Measurements from ENCODE around the gene RABIF.

The RABIF gene

GRCh38 chr1:202858331-202858730 is 30.6 kb downstream of the RABIF start:
- no peaks in the 10 kb centered on the region for H3K36me3 Mint-ChIP-seq (ENCODE audit: low read depth)
- H3K4me1 Mint-ChIP-seq (ENCODE audit: low read depth) = peaks cover 14% of the 10 kb centered on the region
- no peaks in the 10 kb centered on the region for H3K9me3 Mint-ChIP-seq
- peaks cover 37% of the 10 kb centered on the region for H3K27me3 Mint-ChIP-seq (ENCODE audit: low read depth)
- no peak overlapping the region for H3K4me3 Mint-ChIP-seq
- H3K27ac Mint-ChIP-seq = no peak overlapping the region

GRCh38 chr1:202857136-202857610 is 31.8 kb downstream of the RABIF start:
- Mint-ChIP-seq H3K9me3 (no peaks in the 10 kb centered on the region), H3K36me3 (ENCODE audit: low read depth) (no peaks in the 10 kb centered on the region), H3K4me3 (no peak overlapping the region), H3K27ac (no peak overlapping the region), H3K4me1 (ENCODE audit: low read depth) (peaks cover 19% of the 10 kb centered on the region), H3K27me3 (ENCODE audit: low read depth) (peaks cover 26% of the 10 kb centered on the region)

- no peak overlapping the region for H3K4me3 Mint-ChIP-seq
- H3K27me3 Mint-ChIP-seq (ENCODE audit: low read depth) = peaks cover 16% of the 10 kb centered on the region
- peaks cover 16% of the 10 kb centered on the region for H3K4me1 Mint-ChIP-seq (ENCODE audit: low read depth)
- no peaks in the 10 kb centered on the region for H3K36me3 Mint-ChIP-seq (ENCODE audit: low read depth)
- no peak overlapping the region for H3K27ac Mint-ChIP-seq
- no peaks in the 10 kb centered on the region for H3K9me3 Mint-ChIP-seq
Measured at GRCh38 chr1:202856014-202856413, 32.9 kb downstream of the RABIF start.

GRCh38 chr1:202854787-202855186 is 34.2 kb downstream of the RABIF start:
- no peaks in the 10 kb centered on the region for H3K36me3 Mint-ChIP-seq (ENCODE audit: low read depth)
- no peaks in the 10 kb centered on the region for H3K9me3 Mint-ChIP-seq
- H3K4me1 Mint-ChIP-seq (ENCODE audit: low read depth) = peaks cover 19% of the 10 kb centered on the region
- H3K4me3 Mint-ChIP-seq = no peak overlapping the region
- H3K27me3 Mint-ChIP-seq (ENCODE audit: low read depth) = peaks cover 5% of the 10 kb centered on the region
- no peak overlapping the region for H3K27ac Mint-ChIP-seq

- Mint-ChIP-seq H3K36me3 (ENCODE audit: low read depth) (no peaks in the 10 kb centered on the region), H3K4me3 (no peak overlapping the region), H3K27me3 (ENCODE audit: low read depth) (no peaks in the 10 kb centered on the region), H3K4me1 (ENCODE audit: low read depth) (peaks cover 29% of the 10 kb centered on the region), H3K27ac (no peak overlapping the region), H3K9me3 (no peaks in the 10 kb centered on the region)
Measured at GRCh38 chr1:202852163-202852904, 36.6 kb downstream of the RABIF start.

GRCh38 chr1:202850593-202851362 is 38.2 kb downstream of the RABIF start:
- no peaks in the 10 kb centered on the region for H3K27me3 Mint-ChIP-seq (ENCODE audit: low read depth)
- H3K36me3 Mint-ChIP-seq (ENCODE audit: low read depth) = no peaks in the 10 kb centered on the region
- no peaks in the 10 kb centered on the region for H3K9me3 Mint-ChIP-seq
- no peak overlapping the region for H3K27ac Mint-ChIP-seq
- no peak overlapping the region for H3K4me3 Mint-ChIP-seq
- peaks cover 33% of the 10 kb centered on the region for H3K4me1 Mint-ChIP-seq (ENCODE audit: low read depth)

GRCh38 chr1:202848191-202848542 is 40.8 kb downstream of the RABIF start:
- no peaks in the 10 kb centered on the region for H3K27me3 Mint-ChIP-seq (ENCODE audit: low read depth)
- H3K4me3 Mint-ChIP-seq = no peak overlapping the region
- H3K27ac Mint-ChIP-seq = peak overlapping the region; percentile 46
- H3K4me1 Mint-ChIP-seq (ENCODE audit: low read depth) = peaks cover 37% of the 10 kb centered on the region
- H3K36me3 Mint-ChIP-seq (ENCODE audit: low read depth) = no peaks in the 10 kb centered on the region
- H3K9me3 Mint-ChIP-seq = no peaks in the 10 kb centered on the region

GRCh38 chr1:202844935-202845334 is 44.0 kb downstream of the RABIF start:
- Mint-ChIP-seq H3K27ac (no peak overlapping the region), H3K4me1 (ENCODE audit: low read depth) (peaks cover 26% of the 10 kb centered on the region), H3K36me3 (ENCODE audit: low read depth) (no peaks in the 10 kb centered on the region), H3K4me3 (no peak overlapping the region), H3K27me3 (ENCODE audit: low read depth) (no peaks in the 10 kb centered on the region), H3K9me3 (no peaks in the 10 kb centered on the region)

- no peaks in the 10 kb centered on the region for H3K27me3 Mint-ChIP-seq (ENCODE audit: low read depth)
- H3K4me3 Mint-ChIP-seq = no peak overlapping the region
- no peaks in the 10 kb centered on the region for H3K36me3 Mint-ChIP-seq (ENCODE audit: low read depth)
- H3K4me1 Mint-ChIP-seq (ENCODE audit: low read depth) = peaks cover 24% of the 10 kb centered on the region
- H3K27ac Mint-ChIP-seq = no peak overlapping the region
- no peaks in the 10 kb centered on the region for H3K9me3 Mint-ChIP-seq
Measured at GRCh38 chr1:202844259-202844658, 44.7 kb downstream of the RABIF start.

GRCh38 chr1:202843081-202843480 is 45.9 kb downstream of the RABIF start:
- Mint-ChIP-seq H3K27me3 (ENCODE audit: low read depth) (no peaks in the 10 kb centered on the region), H3K36me3 (ENCODE audit: low read depth) (no peaks in the 10 kb centered on the region), H3K4me3 (no peak overlapping the region), H3K27ac (no peak overlapping the region), H3K4me1 (ENCODE audit: low read depth) (peaks cover 19% of the 10 kb centered on the region), H3K9me3 (no peaks in the 10 kb centered on the region)

- Mint-ChIP-seq H3K27ac (peak overlapping the region; percentile 57), H3K4me1 (ENCODE audit: low read depth) (peaks cover 48% of the 10 kb centered on the region), H3K36me3 (ENCODE audit: low read depth) (peaks cover 5% of the 10 kb centered on the region), H3K27me3 (ENCODE audit: low read depth) (no peaks in the 10 kb centered on the region), H3K4me3 (peak overlapping the region; percentile 60), H3K9me3 (no peaks in the 10 kb centered on the region)
Measured at GRCh38 chr1:202837746-202838262, 51.1 kb downstream of the RABIF start.

GRCh38 chr1:202836623-202837403 is 52.1 kb downstream of the RABIF start:
- H3K9me3 Mint-ChIP-seq = no peaks in the 10 kb centered on the region
- peaks cover 52% of the 10 kb centered on the region for H3K4me1 Mint-ChIP-seq (ENCODE audit: low read depth)
- peaks cover 5% of the 10 kb centered on the region for H3K36me3 Mint-ChIP-seq (ENCODE audit: low read depth)
- no peaks in the 10 kb centered on the region for H3K27me3 Mint-ChIP-seq (ENCODE audit: low read depth)
- H3K4me3 Mint-ChIP-seq = peak overlapping the region; percentile 55
- peak overlapping the region; percentile 67 for H3K27ac Mint-ChIP-seq

GRCh38 chr1:202835548-202836072 is 53.3 kb downstream of the RABIF start:
- Mint-ChIP-seq H3K4me1 (ENCODE audit: low read depth) (peaks cover 55% of the 10 kb centered on the region), H3K9me3 (no peaks in the 10 kb centered on the region), H3K36me3 (ENCODE audit: low read depth) (peaks cover 5% of the 10 kb centered on the region), H3K27ac (peak overlapping the region; percentile 85), H3K4me3 (peak overlapping the region; percentile 60), H3K27me3 (ENCODE audit: low read depth) (no peaks in the 10 kb centered on the region)
